Hippocampal formation (tissue), 2 donors: ENCODE measurements around the gene PLPP6.
"Not testable (repeated sequence)": the region's sequence is repeated elsewhere in the genome, so short reads cannot be mapped to it uniquely, and the experiment has no call there.

Source experiments
- DNase-seq, 2 donors: peaks; one replicate each; lab custom pipeline; 2025; lab: John Stamatoyannopoulos, UW

PLPP6 gene

DNA sequence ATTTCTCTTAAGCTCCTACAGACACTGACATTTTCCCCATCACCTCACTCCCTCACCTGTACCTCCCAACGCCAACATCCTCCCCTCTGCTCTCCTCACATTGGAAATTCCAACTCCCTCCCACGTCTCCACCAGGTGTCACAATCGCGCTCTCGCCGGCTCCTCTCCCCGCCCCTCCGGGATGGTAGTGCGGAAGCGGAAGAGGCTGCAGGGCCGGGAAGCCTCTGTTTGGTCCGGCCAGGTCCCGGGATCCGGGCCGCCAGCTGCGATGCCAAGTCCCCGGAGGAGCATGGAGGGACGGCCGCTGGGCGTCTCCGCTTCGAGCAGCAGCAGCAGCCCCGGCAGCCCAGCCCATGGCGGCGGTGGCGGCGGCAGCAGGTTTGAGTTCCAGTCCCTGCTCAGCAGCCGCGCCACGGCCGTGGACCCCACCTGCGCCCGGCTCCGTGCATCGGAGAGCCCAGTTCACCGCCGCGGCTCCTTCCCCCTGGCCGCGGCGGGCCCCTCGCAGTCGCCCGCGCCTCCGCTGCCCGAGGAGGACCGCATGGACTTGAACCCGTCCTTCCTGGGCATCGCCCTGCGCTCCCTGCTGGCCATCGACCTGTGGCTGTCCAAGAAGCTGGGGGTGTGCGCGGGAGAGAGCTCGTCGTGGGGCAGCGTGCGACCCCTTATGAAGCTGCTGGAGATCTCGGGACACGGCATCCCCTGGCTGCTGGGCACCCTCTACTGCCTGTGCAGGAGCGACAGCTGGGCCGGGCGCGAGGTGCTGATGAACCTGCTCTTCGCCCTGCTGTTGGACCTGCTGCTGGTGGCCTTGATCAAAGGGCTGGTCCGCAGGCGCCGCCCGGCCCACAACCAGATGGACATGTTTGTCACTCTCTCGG, at the start of gene PLPP6:
Gene PLPP6 (plus strand): TSS at position 187 of the 881 bp plus-strand sequence. CDS start 82 bp downstream, at position 269.
- peak; percentile 77 to 79 for DNase-seq

DNA sequence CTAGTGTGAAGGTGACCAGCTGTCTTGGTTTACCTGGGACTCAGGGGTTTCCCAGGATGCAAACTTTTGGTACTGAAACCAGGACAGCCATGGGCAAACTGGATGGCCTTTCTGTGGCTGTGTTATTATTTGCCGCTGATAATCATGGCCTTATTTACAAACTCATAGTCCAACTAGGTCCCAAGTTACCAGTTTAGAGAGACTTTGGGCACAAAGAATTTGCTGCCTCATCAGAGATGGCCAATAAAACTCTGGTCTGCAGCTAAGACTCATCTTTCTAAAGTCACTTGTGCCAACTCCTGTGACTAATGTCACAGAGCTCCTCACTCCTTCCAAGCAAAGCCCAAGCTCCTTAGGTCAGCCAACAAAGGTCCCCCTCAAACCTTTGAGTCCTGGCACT, 47.5 kb upstream of the PLPP6 start:
- DNase-seq, result no peak

DNA sequence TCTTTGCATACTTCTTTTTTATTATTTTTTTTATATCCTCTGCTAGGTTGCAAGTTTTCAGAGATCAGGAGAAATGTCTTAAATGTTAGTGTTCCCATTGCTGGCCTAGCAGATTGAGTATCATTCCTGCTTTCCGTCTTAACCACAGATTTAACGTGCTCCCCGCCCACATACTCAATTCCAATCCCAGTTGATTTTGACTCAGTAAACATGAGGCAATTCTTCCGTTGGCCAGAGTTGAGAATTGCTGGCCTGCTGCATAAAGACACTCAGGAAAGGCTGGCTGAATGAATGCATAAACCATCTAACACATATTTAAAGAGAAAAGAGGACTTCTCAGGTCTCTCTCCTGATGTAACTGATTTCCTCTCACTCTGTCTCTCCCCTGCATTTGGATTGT, 46.8 kb upstream of the PLPP6 start:
- no peak for DNase-seq

DNA sequence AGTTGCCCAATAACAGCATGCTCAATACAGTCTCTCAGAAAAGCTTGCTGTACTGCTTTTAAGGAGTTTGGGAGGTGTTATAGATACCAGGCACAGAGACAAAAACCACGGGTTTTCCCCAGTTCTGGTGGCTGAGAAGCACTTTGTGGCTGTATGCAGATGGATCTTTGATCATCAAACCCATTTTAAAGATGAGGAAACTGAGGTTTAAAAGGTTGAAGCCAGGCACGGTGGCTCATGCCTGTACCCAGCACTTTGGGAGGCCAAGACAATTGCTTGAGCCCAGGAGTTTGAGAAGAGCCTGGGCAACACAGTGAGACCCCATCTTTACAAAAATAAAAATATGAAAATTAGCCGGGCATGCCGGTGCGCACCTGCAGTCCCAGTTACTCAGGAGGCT, 46.3 kb upstream of the PLPP6 start:
- no peak for DNase-seq

DNA sequence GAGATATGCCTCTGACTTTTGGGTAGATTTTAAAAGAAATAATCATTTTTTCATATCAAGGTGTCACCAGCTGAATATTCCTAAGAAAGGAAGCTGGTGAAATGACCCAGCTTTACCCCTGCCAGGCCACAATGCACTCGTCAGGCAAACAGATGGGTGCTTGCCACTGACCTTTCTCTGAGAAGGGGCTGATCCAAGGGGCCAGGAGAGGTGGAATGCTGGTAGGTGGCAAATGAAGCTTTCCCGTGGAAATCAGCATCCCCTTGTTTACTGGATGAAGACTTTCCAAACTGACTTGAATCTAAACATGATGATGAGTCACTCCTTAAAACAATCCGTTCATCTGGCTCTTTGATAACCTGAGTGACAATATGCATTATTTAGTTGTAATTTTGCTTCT, 44.3 kb upstream of the PLPP6 start:
- DNase-seq, result no peak

DNA sequence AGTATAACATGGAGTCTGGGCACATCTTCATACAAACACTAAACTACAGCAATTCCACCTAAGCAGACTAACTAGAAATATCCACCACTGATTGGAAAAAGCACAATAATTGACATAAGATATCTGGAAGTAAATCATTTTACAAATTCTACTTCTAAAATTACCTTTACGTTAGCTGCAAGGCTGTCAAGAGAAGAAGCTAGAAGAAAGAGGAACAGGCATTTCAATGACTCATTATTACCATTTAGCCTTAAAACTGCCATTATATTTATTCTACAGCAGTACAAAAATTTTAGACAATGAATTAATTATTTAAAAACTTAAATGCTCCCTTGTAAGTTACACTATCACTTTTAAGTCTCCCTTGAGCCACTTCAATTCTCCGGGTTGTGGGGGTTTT, 43.4 kb upstream of the PLPP6 start:
- DNase-seq, result no peak

DNA sequence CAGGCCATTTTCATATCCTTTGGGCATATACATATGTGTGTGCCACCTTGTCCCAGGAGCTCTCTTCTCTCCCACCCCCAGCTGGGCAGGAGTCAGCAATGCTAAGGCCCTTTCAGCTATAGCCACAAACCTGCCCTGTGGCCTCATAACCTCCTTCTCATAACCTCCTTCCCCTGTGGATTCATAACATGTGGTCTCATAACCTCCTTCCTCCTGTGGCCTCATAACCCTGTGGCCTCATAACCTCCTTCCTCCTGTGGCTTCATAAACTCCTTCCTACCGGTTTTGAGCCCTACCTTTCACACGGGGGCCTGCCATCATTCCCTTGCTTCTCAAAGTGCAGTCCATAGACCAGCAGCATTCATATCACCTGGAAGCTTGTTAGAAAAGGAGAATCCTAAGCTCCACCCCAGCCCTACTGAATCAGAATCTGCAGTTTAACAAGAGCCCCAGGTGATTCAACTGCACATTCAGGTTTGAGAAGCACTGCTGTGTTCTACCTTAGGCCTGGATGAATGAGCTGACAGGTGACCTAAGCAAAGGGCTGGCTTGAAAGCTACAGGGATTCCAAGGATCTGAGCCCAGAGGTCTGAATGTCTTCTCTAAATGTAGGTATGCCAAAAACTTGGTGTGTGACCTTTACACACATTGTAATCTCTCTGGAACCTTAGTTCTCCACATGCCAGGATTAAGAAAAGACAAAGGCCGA, 41.9 kb upstream of the PLPP6 start:
- DNase-seq, result no peak

DNA sequence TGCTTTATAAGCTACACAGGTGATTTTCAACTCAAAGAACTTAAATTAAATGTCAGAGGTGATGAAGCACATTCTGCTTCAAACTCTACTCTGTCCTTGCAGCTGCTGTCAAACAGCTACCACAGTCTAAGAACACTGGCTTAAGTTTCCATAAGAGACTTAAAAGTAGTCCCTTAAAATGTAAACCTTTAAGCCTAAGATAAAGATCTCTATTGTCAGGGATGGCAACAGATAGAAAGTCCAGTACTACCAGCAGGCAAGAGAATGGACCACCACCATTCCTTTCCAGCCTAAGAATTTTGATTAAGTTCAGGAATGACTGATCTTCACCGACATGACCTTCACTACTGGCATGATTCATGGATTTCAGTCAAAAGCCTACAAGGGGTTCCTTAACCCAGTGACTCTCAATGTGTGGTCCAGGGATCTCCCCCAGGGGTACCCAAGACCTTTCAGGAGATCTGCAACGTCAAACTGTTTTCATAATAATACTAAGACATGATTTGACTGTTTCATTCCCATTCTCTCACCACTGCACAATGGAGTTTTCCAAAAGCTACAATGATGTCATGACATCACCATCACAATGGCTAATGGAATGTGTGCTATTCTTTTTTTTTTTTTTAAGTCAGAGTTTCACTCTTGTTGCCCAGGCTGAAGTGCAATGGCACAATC, 41.1 kb upstream of the PLPP6 start:
- no peak for DNase-seq

DNA sequence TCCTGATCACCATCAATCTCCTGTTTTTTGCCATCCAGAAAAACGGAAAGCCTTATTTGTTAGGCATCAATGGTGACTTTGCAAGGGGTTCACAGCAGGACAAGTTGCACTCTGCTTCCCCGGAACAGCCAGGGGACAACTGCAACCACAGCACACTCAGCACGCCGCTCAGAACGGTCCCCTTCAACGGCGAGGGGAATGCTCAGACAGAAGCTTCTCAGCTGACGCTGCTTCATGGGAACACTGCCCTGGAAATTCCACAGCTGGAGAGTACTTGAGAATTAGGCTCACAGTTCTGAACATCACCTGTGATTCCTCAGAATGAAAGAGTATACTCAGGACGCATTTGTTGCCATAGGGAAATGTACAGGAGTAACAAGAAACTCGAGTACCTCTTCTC, 40.1 kb upstream of the PLPP6 start:
- no peak for DNase-seq

DNA sequence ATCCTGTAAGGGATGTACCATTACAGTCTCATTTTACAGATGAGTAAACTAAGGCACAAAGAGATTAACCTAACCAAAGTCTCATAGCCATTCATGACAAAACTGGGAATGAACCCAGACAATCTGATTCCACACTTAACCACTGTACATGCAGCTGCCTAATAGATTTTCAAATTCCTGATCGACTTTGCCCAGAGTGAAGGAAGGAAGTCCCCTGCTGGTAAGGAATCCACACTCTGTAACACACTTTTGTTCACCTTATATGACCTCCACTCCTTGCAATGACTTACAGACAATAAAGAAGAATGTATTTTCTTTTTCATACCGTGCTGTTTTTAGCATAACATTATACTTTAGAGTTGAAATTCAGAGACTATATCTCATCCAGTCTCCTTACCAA, 31.3 kb upstream of the PLPP6 start:
- DNase-seq, result no peak

DNA sequence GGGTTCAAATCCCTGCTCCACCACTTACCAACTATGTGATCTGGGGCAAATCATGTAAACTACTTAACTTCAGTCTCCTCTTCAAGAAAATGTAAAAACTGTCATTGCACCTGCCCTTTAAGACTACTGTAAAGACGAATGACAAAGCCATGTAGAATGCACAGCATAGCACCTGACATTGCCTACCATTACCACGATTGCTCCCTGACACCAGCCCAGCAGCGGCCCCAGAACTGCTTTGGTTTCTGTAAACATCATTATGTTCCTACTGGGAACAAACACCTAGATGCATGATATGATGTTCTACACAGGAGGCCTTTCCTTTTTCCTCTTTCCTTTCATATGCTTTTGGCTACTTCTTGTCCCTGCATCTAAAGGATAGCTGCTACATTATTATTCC, 23.1 kb upstream of the PLPP6 start:
- DNase-seq, result no peak

DNA sequence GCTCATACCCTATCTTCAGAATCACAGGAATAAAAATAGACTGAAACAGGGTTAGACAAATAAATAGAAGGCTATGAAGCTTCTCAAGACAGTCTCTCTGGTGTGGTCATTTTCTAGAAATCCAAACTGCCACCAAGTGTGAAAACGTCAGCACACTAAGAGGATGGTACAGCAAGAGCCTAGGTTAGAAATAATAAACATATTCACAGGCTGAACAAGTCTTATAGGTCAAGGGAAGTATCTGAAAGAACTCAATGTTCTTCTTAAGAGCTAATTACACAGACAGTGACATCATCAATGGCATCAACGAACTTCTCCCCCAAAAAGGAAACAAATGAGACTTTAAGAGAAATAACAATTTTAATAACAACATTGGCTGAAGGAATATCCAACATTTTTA, 22.7 kb upstream of the PLPP6 start:
- no peak for DNase-seq

DNA sequence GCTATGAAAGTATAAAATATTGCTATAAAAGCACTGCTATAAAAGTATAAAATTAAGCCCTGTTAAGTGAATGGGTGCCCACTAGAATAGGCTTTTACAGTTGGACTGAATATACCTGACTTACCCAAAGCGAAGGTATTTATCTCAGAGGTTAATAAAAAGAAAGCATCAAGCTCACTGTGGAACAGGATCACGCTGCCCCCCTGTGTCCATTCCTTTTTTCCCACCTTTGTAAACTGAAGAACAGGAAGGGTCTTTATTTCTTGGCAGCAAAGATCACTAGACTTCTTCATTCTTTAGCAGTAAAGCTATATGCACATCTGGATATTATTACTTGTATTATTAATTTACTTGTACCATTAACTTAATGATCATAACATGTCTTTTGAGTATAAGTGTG, 22.1 kb upstream of the PLPP6 start:
- no peak for DNase-seq

DNA sequence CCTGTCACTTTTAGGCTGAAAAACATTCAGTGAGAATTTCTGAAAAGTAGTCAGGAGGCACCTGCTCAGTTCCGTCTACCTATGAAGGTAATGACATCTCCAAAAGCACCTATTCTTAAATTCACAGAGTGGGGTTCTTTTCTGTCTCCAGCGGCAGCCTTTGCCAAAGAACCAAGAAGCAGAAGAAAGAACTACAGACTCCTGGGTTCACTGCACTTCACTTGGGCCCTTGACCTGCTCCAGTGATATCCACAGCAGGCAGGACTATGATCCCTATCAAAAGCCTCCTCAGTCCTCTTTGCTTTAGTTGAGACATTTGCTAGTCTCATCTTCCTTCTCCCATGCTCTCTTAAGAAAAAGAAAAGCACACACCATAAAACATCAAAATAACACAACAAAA, 19.7 kb upstream of the PLPP6 start:
- no peak for DNase-seq

DNA sequence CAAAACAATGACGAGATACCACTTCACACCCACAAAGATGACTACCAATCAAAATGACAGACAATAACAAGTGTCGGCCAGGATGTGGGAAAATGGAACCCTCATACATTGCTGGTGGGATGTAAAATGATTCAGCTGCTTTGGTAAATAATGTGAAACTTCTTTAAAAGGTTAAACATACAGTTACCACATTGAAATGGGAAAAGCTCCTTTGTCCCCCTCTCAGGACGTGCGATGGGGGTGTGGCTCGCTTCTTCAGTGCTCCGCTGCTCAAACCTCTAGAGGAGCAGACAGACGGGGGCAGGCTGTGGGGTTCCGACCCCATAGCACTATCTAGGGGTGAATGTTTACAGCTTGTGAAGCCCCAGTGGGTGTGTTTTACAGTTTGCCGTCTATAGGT, 8.0 kb upstream of the PLPP6 start:
- DNase-seq, result no peak

DNA sequence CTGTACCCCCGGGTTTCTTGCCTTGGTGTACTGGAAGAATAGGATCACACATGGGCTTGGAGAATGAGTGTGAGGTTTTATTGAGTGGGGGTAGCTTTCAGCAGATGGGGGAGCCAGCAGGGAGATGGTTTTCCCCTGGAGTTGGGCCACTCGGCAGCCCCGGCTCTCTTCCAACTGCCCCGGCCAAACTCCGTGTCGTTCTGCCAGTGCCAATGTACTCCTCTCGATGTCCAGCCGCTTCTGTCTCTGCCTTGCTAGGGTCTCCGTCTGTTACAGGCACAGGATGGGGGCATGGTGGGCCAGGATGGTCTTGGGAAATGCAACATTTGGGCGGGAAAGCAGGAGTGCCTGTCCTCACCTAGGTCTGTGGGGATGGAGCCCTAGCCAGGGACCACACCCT, 7.6 kb upstream of the PLPP6 start:
- no peak for DNase-seq

DNA sequence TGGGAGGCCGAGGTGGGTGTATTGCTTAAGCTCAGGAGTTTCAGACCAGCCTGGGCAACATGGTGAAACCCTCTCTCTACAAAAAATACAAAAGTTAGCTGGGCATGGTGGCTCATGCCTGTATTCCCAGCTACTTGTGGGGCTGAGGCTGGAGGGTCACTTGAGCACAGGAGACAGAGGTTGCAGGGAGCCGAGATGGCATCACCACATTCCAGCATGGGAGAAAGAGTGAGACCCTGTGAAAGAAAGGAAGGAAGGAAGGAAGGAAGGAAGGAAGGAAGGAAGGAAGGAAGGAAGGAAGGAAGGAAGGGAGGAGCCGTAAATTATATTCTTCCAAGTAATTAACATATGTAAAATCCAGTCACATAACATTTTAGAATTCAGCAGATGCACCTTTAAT, 5.9 kb upstream of the PLPP6 start:
- DNase-seq, result not testable (repeated sequence)

DNA sequence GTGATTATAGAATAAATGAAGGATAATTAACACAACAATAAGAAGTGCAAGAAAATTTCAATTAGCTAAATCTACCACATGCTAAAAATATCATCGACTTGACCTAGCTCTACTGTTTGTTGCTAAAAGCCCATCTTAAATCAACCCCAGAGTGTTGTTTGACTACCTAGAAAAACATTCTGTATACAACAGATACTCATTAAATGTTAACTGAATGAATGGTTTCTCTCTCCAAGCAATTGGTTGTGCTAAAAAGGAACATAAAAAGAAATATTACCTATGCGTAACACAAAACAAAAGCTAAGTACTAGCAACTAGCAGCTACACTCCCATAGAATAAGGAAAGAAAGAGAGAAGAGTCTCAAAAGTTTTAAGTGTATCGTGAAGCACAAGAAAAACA, 5.5 kb upstream of the PLPP6 start:
- DNase-seq, result no peak

DNA sequence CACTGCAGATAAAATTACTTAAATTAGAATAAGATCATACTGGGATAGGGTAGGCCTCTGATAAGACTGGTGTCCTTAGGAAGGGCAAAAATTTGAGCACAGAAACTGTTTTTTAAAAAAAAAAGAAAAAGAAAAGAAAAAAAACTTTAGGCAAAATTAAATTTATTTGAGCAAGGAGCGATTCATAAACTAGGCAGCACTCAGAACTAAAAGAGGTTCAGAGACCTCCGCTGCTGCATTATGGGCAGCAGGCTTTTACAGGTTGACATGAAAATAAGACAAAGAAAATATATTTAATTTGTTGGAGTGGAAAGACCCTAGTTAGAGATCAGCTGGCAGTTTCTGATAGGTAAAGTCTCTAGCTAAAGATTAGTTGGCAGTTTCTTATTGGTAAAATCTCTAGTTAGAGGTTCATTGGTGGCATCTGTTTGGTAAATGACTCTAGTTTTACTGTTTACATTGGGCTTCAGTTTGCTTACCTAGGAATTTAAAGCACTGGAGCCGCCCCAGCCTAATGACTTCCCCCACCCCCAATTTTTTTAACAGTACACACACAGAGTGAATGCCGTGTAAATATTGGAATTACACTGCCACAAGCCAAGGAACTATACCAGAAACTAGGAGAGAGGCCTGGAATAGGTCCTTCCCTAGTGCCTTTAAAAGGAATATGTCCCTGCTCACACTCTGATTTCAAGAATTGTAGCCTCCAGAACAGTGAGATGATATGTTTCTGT, 4.5 kb upstream of the PLPP6 start:
- DNase-seq, result no peak

DNA sequence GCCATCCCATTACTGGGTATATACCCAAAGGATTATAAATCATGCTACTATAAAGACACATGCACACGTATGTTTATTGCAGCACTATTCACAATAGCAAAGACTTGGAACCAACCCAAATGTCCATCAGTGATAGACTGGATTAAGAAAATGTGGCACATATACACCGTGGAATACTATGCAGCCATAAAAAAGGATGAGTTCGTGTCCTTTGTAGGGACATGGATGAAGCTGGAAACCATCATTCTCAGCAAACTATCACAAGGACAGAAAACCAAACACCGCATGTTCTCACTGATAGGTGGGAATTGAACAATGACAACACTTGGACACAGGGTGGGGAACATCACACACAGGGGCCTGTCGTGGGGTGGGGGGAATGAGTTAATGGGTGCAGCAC, 1.4 kb upstream of the PLPP6 start:
- not testable (repeated sequence) for DNase-seq

DNA sequence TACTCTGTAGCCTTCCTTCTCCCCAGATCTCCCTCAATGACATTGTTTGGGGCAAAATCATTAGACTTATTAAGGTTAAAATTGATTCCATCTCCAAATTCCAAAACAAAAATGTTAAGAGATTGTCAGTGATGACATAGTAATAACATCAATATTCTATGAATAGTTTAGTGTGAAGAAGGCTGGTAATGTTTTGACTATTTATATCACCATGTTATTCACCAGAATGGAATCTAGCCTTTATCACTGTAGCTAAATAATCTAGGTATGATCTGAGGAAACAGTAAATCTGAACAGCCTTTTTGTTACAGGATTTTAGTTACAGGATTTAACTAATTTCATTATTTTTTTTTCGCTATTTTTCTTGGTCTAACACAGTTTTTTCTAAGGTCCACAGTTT, 929 bp upstream of the PLPP6 start:
- no peak for DNase-seq

DNA sequence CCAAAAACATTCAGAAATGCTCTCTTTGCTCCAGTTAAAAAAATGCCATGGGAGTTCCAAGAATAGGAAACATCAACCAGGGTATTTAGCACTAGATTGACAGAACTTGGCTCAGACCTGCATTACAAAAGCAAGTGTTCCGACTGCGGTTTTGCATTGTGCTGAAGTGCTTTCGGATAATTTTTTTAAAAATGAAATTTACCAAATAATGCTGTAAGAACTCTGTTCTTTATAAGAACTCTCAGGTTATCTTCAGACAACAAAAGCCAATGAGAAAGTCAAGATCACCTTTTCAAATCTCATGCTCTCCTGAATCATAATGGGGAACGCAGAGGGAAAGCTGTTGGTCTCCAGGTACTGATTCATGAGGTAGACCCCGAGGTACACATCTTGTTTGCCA, 483 bp upstream of the PLPP6 start:
- DNase-seq, result no peak
